ENCODE results near the gene SCP2.

DNA sequence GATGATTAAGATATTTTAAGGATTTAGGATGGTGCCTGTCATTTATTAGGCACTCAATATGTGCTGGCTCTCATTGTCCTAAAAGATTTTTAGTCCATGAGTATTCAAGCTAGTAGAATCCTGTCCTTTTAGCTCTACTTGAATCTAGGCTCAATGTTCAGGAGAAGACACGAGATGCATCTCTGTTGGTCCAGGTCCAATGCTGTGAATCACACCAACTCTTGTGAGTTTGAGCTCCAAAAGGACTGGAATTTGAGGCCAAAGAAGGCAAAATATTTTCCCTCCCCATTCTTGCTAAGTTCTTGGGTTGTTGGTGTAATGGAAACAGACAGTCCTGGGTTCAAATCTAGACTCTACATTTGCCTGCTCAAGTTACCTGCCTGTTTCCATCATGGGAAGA is 133.5 kb downstream of the SCP2 start:
- TF ChIP-seq, protein P1, sequence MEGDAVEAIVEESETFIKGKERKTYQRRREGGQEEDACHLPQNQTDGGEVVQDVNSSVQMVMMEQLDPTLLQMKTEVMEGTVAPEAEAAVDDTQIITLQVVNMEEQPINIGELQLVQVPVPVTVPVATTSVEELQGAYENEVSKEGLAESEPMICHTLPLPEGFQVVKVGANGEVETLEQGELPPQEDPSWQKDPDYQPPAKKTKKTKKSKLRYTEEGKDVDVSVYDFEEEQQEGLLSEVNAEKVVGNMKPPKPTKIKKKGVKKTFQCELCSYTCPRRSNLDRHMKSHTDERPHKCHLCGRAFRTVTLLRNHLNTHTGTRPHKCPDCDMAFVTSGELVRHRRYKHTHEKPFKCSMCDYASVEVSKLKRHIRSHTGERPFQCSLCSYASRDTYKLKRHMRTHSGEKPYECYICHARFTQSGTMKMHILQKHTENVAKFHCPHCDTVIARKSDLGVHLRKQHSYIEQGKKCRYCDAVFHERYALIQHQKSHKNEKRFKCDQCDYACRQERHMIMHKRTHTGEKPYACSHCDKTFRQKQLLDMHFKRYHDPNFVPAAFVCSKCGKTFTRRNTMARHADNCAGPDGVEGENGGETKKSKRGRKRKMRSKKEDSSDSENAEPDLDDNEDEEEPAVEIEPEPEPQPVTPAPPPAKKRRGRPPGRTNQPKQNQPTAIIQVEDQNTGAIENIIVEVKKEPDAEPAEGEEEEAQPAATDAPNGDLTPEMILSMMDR (tag by site-specific recombination; IDR thresholded peaks at IDR 0.05): no peak
- TF ChIP-seq KLF9 (tag by site-specific recombination; IDR thresholded peaks at IDR 0.05; ENCODE audit: low read depth) (no peak), GLIS1 (tag by site-specific recombination; IDR thresholded peaks at IDR 0.05) (no peak), PRDM1 (tag by site-specific recombination; IDR thresholded peaks at IDR 0.05) (no peak), ZNF394 (tag by site-specific recombination; IDR thresholded peaks at IDR 0.05; ENCODE audit: borderline replicate concordance) (no peak)
- TF ChIP-seq, protein P2, sequence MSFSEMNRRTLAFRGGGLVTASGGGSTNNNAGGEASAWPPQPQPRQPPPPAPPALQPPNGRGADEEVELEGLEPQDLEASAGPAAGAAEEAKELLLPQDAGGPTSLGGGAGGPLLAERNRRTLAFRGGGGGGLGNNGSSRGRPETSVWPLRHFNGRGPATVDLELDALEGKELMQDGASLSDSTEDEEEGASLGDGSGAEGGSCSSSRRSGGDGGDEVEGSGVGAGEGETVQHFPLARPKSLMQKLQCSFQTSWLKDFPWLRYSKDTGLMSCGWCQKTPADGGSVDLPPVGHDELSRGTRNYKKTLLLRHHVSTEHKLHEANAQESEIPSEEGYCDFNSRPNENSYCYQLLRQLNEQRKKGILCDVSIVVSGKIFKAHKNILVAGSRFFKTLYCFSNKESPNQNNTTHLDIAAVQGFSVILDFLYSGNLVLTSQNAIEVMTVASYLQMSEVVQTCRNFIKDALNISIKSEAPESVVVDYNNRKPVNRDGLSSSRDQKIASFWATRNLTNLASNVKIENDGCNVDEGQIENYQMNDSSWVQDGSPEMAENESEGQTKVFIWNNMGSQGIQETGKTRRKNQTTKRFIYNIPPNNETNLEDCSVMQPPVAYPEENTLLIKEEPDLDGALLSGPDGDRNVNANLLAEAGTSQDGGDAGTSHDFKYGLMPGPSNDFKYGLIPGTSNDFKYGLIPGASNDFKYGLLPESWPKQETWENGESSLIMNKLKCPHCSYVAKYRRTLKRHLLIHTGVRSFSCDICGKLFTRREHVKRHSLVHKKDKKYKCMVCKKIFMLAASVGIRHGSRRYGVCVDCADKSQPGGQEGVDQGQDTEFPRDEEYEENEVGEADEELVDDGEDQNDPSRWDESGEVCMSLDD (tag by site-specific recombination; IDR thresholded peaks at IDR 0.05): no peak
